GM19395 (cell line): ENCODE data around the gene FYTTD1.

Source experiments
- ATAC-seq: cut with Tn5 transposase; IDR thresholded peaks from one replicate; pipeline ENCODE4 v1.9.1; 2021; ENCODE audit warnings: mild to moderate bottlenecking, moderate library complexity; ENCODE audit not compliant: unreplicated experiment

The FYTTD1 gene

DNA sequence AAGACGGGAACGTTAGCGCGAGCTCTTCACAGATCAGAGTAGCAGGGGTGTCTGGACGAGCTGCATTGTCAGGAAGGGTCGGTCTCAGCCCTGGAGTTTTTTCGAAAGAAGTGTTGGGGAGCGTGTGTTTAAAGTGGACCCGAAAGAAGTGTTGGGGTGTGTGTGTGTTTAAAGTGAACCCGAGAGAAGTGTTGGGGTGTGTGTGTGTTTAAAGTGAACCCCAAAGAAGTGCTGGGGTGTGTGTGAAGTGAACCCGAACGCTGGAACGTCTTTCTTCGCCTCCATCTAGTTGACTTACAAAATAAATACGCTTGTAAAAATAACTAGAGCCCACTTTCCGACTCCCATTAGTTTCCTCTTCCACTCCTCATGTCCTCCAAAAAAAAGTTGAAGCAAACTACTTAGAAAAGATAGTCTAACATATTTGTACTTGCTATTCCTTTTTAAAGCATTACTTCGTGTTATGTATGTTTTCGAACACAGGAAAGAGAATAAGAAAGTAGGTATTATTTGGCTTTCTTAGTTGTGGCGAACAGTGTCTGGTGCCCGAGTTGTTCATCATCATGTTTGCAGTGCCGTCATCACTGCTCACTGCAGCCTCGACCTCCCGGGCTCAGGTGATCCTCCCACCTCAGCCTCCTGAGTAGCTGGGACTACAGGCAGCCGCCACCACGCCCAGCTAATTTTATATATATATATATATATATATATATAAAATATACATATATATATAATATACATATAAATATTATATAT is 42.4 kb downstream of the FYTTD1 start:
- ATAC-seq: peak; percentile 34

DNA sequence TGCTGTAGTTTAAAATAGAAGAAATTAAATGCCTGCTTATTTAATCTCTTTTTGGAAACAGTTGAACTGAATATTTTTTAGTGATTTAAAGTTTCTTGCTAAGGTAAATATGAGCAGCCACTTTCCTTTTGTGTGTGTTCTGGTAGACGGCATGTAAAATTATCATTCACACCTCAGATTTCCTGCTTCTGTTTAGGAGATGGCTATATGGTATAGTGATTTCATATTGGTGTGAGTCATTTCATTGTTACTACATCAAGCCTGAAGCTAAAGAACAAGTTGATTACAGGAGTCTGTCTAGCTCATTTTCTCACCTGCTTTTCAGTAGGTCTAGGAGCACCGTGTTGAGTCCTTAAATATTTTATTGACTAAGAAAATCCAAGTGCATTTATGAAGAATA is 43.6 kb downstream of the FYTTD1 start:
- ATAC-seq: no peak

DNA sequence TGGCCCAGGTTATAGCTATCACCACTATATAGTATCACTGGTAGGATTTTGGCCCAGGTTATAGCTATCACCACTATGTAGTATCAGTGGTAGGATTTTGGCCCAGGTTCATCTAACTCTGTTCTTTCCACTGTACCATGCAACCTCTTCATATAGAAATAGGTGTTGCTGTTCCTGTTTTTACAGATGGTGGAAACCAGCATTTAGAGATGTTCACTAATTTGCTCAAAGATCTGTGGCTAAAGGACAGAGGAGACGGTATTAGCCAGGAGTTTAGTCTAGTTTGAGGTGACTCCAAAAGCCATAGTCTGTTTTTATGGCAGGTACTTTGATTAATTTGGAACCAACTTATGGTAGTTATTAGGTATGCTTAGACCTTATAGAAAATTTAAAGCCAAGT is 44.4 kb downstream of the FYTTD1 start:
- ATAC-seq: no peak

DNA sequence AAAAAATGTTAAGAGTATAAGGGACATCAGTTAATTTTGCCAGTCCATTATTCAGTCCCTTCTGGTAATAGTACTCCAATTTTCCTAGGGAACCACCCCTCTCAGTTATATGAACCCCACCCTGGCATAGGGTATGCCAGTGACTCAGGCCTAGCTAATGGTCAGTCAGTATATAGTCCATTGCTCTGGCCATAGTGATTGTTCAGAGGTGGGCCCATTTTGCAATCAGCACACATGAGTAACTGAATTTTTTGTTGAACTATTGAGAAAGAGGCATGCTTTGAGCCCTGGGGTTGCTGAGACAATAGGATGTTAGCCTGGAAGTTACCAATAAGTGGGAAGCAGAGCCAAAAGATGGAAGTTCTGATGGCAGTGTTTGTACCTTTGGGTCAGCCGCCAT is 45.5 kb downstream of the FYTTD1 start:
- ATAC-seq: no peak

DNA sequence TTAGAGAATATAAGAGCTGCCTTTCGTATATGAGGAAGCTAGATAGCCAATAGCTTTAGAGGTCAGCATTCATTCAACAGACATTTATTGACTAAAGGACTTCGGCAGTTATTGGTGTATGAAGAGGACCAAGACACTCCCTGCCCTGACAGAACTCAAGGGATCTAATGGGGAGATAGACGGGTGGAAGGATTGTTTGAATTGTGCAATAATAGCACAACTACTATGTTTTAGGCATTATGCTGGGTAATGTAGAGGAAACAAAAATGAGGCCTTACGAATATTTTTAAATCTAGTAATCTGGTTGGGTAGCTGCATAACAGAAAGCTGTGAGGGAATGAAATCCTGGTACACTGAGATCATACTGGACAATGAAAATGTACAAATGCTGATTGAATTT is 46.4 kb downstream of the FYTTD1 start:
- no peak for ATAC-seq

DNA sequence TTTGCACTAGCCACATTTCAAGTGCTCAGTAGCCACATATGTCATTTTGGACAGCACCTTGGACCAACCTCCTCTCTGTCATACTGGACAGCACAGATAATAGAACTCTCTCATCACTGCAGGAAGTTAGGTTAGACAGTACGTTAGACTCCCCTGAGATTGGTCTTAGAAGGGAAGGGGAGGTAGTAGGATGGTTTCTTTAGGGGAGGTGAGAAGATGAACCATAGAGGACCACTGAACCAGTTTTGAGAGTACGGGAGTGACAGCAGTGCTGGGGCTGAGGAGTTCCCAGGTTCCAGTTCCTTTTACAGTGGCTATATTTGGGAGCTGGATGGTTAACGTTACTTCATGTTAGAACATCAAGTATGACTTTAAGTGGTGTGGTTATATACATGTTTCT is 49.2 kb downstream of the FYTTD1 start:
- ATAC-seq: peak; percentile 65

DNA sequence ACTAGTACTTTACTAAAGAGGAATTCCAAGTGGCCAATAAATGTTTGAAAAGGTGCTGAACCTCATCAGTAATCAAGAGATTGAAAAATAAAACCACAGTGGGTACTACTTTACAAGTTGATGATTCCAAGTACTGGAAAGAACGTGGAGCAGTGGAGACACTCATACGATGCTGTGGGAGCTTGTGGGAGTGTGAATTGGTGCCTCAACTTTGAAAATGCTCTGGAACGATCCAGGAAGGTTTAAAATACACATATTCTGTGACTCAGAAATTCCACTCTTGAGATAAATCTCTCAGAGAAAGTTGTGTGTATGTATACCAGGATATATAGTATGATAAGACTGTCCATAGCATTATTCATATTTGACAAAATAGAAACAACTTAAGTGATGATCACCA is 50.7 kb downstream of the FYTTD1 start:
- ATAC-seq: no peak

DNA sequence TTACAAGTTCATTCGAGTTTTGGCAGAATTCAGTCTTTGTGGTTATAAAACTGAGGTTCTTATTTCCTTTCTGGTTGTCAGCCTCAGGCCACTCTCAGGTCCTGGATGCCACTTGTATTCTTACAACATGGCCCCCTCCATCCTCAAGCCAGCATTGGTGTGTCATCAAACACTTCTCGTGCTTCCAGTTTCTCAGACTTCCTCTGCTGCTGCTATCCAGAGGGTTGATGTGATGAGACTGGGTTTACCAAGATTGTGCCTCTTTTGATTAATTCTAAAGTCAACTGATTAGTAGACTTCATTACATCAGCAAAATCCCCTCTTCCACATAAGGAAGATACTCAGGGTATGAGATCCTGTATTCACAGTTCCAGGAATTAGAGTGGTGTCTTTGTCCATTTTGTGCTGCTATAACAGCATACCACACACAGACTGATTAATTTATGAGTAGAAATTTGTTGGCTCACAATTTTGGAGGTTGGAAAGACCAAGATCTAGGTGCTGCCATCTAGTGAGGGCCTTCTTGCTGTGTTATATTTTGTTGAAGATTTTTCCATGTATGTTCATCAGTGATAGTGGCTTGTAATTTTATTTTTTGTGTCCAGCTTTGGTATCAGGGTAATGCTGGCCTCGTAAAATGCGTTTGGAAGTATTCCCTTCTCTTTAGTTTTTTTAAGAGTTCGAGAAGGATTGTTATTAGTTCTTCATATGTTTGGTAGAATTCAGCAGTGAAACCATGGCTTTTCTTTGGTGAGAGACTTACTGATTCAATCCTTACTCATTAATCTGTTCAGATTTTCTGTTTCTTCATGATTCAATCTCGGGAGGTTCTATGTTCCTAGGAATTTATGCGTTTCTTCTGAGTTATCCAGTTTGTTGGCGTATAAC is 52.5 kb downstream of the FYTTD1 start:
- ATAC-seq: peak; percentile 54

DNA sequence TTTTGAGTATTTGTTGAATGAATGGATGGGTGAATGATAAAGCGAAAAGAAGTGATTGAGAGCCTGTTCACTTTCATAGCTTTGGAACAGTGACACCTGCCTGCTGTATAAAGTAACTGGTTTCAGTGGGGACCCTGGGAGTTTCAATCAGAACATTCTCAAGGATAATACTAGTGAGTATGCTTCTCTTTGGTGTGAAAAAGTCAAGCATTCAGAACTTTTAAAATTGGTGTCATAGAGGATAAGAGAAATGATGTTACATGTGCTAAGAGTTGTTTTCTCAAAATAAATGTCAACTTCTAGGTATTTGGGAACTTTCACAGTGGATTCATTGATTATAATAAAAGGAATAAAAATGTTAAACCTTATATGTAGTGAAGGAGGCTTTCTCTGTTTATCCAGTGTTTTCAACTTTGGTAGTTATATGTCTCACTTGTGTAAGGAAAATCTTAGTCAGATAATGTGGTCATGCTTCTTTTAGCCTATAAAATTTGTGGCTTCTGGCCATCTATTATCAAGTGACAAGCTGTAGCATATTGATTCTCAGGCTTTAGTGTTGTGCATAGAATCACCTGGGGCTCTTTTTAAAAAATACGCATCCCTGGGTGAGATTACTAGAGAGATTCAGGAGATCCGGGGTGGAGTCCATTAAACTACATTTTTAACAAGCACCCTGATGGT is 53.2 kb downstream of the FYTTD1 start:
- no peak for ATAC-seq

DNA sequence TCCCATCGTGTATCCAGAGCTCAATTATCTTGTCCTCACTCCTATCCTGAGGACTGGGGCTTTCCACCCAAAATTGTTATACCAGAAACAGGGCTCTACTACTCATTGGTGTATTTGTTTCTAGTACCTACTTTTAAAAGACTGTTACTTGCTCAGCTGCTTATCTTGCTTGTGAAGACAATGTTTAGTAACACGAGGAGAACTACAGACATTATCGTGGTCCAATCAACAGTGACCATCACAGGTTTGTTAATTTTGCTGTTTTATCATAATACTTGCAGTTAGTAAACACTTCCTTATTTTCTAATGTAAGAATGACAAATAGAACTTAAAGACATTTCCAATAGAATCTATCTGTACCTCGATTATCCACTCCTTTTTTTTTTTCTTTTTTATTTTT is 54.8 kb downstream of the FYTTD1 start:
- ATAC-seq: no peak

DNA sequence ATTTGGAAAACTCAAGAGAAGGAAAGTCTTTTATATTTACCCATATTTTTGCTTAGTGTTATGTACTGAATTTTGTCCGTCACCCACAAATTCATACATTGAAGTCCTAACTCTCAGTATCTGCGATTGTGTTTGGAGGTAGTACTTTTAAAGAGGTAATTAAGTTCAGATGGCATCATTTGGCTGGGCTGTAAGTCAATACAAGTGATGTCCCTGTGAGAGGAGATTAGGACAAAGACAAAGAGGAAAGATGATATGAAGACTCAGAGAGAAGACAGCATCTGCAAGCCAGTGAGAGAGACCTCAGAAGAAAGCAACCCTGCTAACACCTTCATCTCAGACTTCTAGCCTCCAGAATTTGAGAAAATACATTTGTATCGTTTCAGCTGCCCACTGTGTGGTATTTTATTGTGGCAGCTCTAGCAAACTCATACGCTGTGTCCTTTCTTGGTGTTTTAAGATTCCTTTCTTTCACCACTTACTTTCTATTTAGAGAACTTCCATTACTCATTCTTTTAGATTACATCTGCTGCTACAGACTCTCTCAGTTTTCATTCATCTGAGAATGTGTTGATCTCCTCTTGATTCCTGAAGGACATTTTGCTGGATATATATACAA is 58.4 kb downstream of the FYTTD1 start:
- ATAC-seq: no peak

DNA sequence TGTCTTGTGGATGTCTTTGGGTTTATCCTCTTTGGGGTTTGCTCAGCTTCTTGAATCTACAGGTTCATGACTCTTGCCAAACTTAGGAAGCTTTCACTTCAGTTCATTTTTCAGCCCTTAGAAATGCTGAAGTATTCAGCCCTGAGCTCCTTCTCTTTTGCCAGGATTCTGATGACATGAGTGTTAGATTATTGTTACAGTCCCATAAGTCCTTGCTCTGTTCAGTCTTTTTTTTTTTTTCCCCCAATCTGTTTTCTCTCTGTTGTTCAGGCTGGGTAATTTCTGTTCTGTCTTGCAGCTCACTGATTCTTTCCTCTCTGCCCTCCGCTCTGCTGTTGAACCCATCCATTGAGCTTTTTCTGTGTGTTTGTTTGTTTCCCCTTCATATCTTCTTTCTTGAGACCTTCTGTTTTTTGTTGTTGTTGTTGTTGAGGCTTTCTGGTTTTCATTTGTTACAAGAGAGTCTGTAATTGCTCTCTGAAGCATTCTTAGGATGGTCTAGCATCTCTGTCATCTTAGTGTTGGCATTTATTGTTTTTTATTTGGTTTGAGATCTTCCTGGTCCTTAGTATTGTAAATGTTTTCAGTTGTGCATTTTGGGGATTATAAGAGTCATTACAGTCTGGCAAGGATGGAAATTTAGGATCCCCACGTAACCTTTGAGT is 59.8 kb downstream of the FYTTD1 start:
- ATAC-seq: no peak

DNA sequence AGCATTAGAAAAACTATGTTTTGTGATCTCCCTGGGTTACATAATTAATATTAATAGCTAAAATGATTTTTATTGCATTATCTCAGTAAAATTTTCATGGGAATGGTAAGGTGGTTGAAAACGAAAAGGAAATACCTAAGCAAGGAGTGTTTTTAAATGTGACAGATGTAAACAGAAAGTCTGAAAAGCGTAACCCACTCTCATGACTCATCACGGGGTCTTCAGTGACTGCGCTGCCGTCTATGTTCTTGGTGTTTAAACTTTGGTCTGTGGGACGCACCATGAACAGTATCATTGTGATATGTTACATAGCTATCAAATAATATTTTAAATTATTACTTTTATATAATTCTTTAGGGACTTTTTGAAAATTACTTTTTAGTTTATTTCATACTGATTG is 61.2 kb downstream of the FYTTD1 start:
- no peak for ATAC-seq

DNA sequence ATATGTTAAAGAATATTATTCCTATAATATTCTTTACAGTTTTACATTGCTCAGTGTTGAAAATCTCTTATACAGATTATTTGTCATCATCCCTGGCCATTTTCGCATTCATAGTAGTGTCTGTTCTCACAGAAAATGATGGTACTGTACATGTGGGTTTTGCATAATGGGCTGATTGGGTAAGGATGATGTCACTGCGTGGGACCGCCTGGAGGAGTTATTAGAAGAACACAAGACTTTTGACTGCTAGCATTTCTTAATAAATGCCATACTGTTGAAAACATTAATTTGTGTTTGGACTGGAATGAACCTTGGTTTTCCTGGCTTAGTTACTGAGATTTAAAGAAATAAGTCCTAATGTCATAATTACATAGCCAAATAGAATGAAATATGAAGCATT is 61.7 kb downstream of the FYTTD1 start:
- no peak for ATAC-seq

DNA sequence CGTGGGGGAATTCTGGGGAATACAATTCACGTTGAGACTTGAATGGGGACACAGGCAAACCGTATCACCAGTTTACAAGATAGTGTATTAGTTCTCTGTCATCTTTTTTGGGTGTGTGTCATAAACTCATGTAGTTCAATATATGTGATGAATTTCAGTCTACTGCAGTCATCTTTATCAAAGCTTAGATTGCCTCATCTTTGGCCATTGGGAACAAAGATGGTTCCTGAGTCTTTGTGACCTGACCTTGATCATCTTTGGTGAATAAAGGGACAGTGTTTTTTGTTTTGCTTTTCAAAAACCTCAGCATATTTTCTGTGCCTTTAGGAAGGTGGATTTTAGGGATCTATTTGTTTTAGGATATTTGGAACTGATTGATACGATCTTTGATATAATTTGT is 64.7 kb downstream of the FYTTD1 start:
- ATAC-seq: no peak

DNA sequence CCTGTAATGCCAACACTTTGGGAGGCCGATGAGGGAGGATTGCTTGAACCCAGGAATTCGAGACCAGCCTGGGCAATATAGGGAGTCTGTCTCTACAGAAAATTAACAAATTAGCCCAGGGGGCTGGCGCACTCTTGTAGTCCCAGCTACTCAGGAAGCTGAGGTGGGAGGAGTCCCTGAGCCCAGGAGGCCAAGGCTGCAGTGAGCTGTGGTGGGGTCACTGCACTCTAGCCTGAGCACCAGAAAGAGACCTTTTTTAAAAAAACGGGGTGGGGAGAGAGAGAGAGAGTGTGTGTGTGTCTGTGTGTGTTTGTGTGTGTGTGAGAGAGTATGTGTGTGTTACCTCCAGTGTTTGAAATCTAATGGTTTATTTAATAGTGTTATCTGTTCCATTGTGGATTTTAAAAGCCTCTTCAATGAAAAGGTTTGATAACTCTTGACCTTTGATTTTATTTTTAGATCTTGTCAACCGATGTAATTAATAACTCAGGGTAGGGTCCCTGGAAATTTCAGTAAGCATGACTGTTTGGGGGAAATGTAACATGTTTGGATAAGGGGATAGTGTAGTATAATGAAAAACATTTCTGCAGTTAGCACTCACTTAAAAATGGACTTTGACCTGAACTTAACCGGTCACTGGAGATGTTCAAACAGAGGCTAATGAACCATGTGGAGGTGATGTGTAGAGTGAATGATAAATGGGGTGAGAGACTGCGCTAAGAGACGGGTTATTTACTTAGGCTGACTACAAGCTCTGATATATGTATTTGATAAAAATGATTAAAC is 71.1 kb downstream of the FYTTD1 start:
- ATAC-seq: no peak

DNA sequence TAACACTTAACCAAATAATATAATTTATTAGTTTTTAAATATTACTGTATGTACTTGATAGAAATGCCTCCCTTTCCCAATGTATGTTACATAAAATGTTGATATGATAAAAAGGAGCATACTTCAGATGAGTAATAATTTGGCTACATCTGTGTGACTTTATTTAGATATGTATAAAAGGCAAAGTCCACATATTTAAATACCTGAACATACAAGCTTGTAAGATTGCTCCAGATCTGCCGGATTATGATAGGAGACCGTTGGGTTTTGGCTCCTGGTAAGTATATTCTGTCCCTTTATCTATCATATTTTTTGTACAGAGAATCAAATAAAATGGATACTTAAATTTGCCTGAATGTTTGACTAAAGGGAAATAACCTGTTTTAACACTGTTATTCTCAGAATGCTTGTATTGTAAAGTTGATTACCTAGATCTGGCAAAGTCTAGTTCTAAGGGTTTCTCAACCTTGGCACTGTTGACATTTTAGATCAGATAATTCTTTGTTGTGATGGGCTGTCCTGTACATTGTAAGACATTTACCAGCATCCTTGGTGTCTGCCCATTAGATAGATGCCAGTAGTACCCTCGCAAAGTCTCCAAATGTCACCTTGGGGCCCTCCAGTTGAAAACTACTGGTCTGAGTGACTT is 79.8 kb downstream of the FYTTD1 start:
- ATAC-seq: no peak

DNA sequence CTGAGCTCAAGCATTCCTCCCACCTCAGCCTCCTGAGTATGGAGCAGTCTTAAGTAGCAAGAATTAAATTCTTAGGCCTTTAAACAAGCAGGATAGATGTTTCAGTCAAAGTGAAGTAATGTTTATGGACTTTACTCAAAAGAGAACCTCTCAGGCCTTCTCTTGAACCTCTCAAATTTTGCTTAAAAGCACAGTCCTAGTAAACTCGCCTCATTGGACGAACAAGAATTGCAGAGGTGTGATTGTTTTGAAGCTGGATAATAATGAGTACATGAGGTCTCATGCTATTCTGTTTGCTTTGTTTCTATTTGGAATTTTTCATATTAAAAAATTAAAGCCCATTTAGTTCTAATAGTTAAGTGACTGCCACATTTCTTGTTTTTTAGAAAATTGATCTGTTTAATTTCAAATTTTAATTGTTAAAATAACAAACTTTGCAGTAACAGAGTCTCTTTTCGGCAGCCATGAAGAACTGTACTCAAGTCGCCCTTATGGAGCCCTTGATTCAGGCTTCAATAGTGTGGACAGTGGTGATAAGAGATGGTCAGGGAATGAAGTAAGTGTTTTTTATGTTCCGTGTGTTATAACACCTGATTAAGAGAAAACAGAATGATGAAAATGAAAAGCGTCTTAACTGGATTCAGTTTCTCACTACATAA is 80.8 kb downstream of the FYTTD1 start:
- no peak for ATAC-seq

DNA sequence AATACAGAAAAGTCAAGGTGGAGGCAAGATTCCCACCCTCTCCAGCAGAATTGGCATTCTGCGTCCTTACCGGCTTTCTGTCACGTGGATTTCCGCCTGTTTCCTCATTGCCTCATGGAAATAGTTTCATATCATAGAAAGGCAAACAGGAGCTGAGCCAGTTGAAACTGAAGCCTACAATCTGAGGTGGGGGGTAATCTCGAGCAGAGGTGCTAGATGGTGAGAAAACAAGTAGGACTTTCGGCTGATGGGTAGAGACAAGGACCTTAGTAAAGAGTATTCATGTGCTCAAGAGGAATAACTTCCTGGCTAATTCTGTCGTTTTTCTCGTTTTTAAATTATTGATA is 81.3 kb downstream of the FYTTD1 start:
- ATAC-seq: no peak
